Osteocyte (in vitro differentiated cells): ENCODE results near the gene SRGAP1. TPM values are rescaled to one million over a fixed set of nuclear protein-coding genes. Genes with fewer than 3 reads are reported as not detected.

Source experiments
- DNase-seq: peaks from one replicate; pipeline ENCODE4 v3.0.0; 2021; ENCODE audit warnings: mixed read lengths; ENCODE audit not compliant: unreplicated experiment; ENCODE audit errors: extremely low spot score
- H3K27ac Mint-ChIP-seq: one replicate; pipeline ENCODE4 v1.8.0; 2021; ENCODE audit warnings: mild to moderate bottlenecking, mixed read lengths; ENCODE audit not compliant: unreplicated experiment
- H3K27me3 Mint-ChIP-seq: one replicate; pipeline ENCODE4 v1.8.0; 2021; ENCODE audit warnings: mixed read lengths; ENCODE audit not compliant: unreplicated experiment
- H3K36me3 Mint-ChIP-seq: one replicate; pipeline ENCODE4 v1.8.0; 2021; ENCODE audit warnings: mixed read lengths; ENCODE audit not compliant: unreplicated experiment
- H3K4me1 Mint-ChIP-seq: one replicate; pipeline ENCODE4 v1.8.0; 2021; ENCODE audit warnings: mixed read lengths; ENCODE audit not compliant: unreplicated experiment
- H3K4me3 Mint-ChIP-seq: one replicate; pipeline ENCODE4 v1.8.0; 2021; ENCODE audit warnings: mild to moderate bottlenecking, moderate library complexity, mixed read lengths; ENCODE audit not compliant: unreplicated experiment
- H3K9me3 Mint-ChIP-seq: one replicate; pipeline ENCODE4 v1.8.0; 2021; ENCODE audit warnings: mixed read lengths; ENCODE audit not compliant: unreplicated experiment
- total RNA-seq: library from RNA; stranded (reverse); gene quantifications from 2 replicates; pipeline ENCODE4 v1.2.1, GENCODE V29; 2021
- TF ChIP-seq, protein P1 (sequence below): fragments of 200-600 bp; sonication (generic); IDR thresholded peaks from 2 replicates; pipeline ENCODE4 v1.5.0; 2021; ENCODE audit warnings: antibody characterized with exemption, mild to moderate bottlenecking, moderate library complexity

The SRGAP1 gene
- total RNA-seq, 1 donor from 2014 or later, result 11.0 TPM

GRCh38 chr12:63898764-63899337 is 54.4 kb downstream of the SRGAP1 start:
- Mint-ChIP-seq H3K27me3 (no peaks in the 10 kb centered on the region), H3K4me3 (no peak overlapping the region), H3K9me3 (no peaks in the 10 kb centered on the region), H3K36me3 (no peaks in the 10 kb centered on the region), H3K27ac (no peak overlapping the region), H3K4me1 (peaks cover 16% of the 10 kb centered on the region)
- no peak for DNase-seq
- TF ChIP-seq, protein P1, sequence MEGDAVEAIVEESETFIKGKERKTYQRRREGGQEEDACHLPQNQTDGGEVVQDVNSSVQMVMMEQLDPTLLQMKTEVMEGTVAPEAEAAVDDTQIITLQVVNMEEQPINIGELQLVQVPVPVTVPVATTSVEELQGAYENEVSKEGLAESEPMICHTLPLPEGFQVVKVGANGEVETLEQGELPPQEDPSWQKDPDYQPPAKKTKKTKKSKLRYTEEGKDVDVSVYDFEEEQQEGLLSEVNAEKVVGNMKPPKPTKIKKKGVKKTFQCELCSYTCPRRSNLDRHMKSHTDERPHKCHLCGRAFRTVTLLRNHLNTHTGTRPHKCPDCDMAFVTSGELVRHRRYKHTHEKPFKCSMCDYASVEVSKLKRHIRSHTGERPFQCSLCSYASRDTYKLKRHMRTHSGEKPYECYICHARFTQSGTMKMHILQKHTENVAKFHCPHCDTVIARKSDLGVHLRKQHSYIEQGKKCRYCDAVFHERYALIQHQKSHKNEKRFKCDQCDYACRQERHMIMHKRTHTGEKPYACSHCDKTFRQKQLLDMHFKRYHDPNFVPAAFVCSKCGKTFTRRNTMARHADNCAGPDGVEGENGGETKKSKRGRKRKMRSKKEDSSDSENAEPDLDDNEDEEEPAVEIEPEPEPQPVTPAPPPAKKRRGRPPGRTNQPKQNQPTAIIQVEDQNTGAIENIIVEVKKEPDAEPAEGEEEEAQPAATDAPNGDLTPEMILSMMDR, result no peak

DNA sequence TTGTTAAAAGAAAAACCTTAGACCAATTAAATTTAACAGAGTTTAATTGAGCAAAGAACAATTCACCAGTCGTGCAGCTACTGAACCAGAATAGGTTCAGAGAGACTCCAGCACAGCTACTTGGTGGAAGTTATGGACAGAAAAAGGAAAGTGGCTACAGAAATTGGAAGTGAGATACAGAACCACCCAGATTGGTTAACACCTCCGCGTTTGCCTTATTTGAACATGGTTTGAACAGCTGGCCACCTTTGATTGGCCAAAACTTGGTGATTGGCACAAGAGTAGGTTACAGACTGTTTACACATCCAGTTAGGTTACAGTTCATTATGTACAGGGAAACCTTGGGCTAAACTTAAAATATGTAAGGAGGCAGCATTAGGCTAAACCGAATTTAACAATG is 54.9 kb downstream of the SRGAP1 start:
- Mint-ChIP-seq H3K9me3 (no peaks in the 10 kb centered on the region), H3K4me3 (no peak overlapping the region), H3K27ac (no peak overlapping the region), H3K27me3 (no peaks in the 10 kb centered on the region), H3K36me3 (no peaks in the 10 kb centered on the region), H3K4me1 (peaks cover 16% of the 10 kb centered on the region)
- TF ChIP-seq, protein P1, result no peak
- no peak for DNase-seq

- Mint-ChIP-seq H3K27ac (no peak overlapping the region), H3K4me3 (no peak overlapping the region), H3K4me1 (peaks cover 21% of the 10 kb centered on the region), H3K36me3 (peaks cover 4% of the 10 kb centered on the region), H3K27me3 (no peaks in the 10 kb centered on the region), H3K9me3 (peaks cover 7% of the 10 kb centered on the region)
- no peak for DNase-seq
- TF ChIP-seq, protein P1, result no peak
Measured at GRCh38 chr12:63900922-63901793, 56.7 kb downstream of the SRGAP1 start.

DNA sequence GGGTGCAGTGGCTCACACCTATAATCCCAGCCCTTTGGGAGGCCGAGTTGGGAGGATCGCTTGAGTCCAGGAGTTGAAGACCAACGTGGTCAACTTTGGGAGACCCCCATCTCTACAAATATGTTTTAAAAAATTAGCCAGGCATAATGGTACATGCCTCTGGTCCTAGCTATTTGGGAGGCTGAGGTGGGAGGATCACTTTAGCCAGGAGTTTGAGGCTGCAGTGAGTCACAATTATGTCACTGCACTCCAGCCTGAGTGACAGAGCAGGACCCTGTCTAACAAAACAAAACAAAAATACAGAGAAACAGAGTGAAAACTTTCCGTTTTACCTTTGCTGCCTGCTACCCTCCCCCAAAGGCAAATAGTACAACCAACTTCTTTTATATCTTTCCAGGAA is 60.2 kb downstream of the SRGAP1 start:
- H3K36me3 Mint-ChIP-seq, result peaks cover 4% of the 10 kb centered on the region
- H3K27me3 Mint-ChIP-seq, result no peaks in the 10 kb centered on the region
- DNase-seq, result no peak
- H3K9me3 Mint-ChIP-seq, result peaks cover 7% of the 10 kb centered on the region
- H3K4me1 Mint-ChIP-seq, result peaks cover 26% of the 10 kb centered on the region
- no peak overlapping the region for H3K27ac Mint-ChIP-seq
- TF ChIP-seq, protein P1, result no peak
- H3K4me3 Mint-ChIP-seq, result no peak overlapping the region

GRCh38 chr12:63905544-63905943 is 61.0 kb downstream of the SRGAP1 start:
- Mint-ChIP-seq H3K4me3 (no peak overlapping the region), H3K9me3 (peaks cover 7% of the 10 kb centered on the region), H3K27ac (no peak overlapping the region), H3K27me3 (no peaks in the 10 kb centered on the region), H3K4me1 (peaks cover 26% of the 10 kb centered on the region), H3K36me3 (peaks cover 4% of the 10 kb centered on the region)
- TF ChIP-seq, protein P1, result no peak
- no peak for DNase-seq
